NCI-H2171 (cell line): ENCODE measurements around the gene CTNNA1.
A peak's percentile ranks its signal among the peaks of the same experiment; 100 is the strongest.
"Not testable (repeated sequence)": the region's sequence is repeated elsewhere in the genome, so short reads cannot be mapped to it uniquely, and the experiment has no call there.

Source experiments
- DNase-seq: peaks from one replicate; lab custom pipeline; 2025; lab: John Stamatoyannopoulos, UW

CTNNA1 gene

GRCh38 chr5:138809391-138809790 is 56.2 kb downstream of the CTNNA1 start:
- no peak for DNase-seq

- DNase-seq = not testable (repeated sequence)
Measured at GRCh38 chr5:138810861-138811260, 57.6 kb downstream of the CTNNA1 start.

- no peak for DNase-seq
Measured at GRCh38 chr5:138815529-138815928, 62.3 kb downstream of the CTNNA1 start.

- DNase-seq = no peak
Measured at GRCh38 chr5:138817241-138817640, 64.0 kb downstream of the CTNNA1 start.

- peak; percentile 67 for DNase-seq
Measured at GRCh38 chr5:138819081-138819480, 65.9 kb downstream of the CTNNA1 start.

GRCh38 chr5:138820695-138821094 is 67.5 kb downstream of the CTNNA1 start:
- DNase-seq = no peak

GRCh38 chr5:138824516-138824915 is 71.3 kb downstream of the CTNNA1 start:
- DNase-seq = no peak

- no peak for DNase-seq
Measured at GRCh38 chr5:138824924-138825863, 72.0 kb downstream of the CTNNA1 start.

- no peak for DNase-seq
Measured at GRCh38 chr5:138828556-138828955, 75.3 kb downstream of the CTNNA1 start.

GRCh38 chr5:138829341-138829740 is 76.1 kb downstream of the CTNNA1 start:
- no peak for DNase-seq

- DNase-seq = no peak
Measured at GRCh38 chr5:138831703-138832102, 78.5 kb downstream of the CTNNA1 start.

GRCh38 chr5:138832218-138832617 is 79.0 kb downstream of the CTNNA1 start:
- no peak for DNase-seq

- DNase-seq = no peak
Measured at GRCh38 chr5:138833080-138833479, 79.9 kb downstream of the CTNNA1 start.

GRCh38 chr5:138833726-138834480 is 80.7 kb downstream of the CTNNA1 start:
- no peak for DNase-seq

GRCh38 chr5:138834853-138835252 is 81.6 kb downstream of the CTNNA1 start:
- not testable (repeated sequence) for DNase-seq

- no peak for DNase-seq
Measured at GRCh38 chr5:138837160-138837559, 83.9 kb downstream of the CTNNA1 start.

GRCh38 chr5:138840103-138840502 is 86.9 kb downstream of the CTNNA1 start:
- DNase-seq = no peak

- DNase-seq = no peak
Measured at GRCh38 chr5:138841531-138841930, 88.3 kb downstream of the CTNNA1 start.

GRCh38 chr5:138843316-138844124 is 90.3 kb downstream of the CTNNA1 start:
- no peak for DNase-seq

GRCh38 chr5:138844125-138844461 is 90.9 kb downstream of the CTNNA1 start:
- no peak for DNase-seq

GRCh38 chr5:138844812-138845513 is 91.7 kb downstream of the CTNNA1 start:
- DNase-seq = no peak

GRCh38 chr5:138849439-138849838 is 96.2 kb downstream of the CTNNA1 start:
- no peak for DNase-seq
